D341Med (cell line): ENCODE data around the gene RAP1A.

Experiments
- DNase-seq: peaks from one replicate; pipeline ENCODE4 v3.0.0; 2012; ENCODE audit warnings: low spot score

The RAP1A gene

GRCh38 chr1:111758373-111758772, 138.8 kb downstream of the RAP1A start:
- no peak for DNase-seq

DNA sequence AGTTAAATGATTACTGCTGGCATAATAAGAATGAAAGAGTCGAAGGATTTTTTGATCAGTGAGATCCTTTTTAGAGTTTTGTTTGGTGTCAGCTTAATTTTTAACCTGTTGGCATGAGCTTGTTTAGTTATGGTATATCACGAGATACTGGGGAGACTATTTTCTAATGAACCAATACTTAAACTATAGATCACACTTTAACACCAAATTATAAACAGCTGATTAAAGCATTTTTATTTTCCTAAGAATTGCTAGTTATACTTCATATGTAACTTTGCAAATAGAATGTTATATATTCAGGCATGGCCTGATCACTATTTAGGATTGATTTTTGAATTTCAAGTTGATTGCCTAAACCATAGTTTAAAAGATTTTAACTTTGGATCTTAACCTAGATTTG, 142.1 kb downstream of the RAP1A start:
- no peak for DNase-seq

DNA sequence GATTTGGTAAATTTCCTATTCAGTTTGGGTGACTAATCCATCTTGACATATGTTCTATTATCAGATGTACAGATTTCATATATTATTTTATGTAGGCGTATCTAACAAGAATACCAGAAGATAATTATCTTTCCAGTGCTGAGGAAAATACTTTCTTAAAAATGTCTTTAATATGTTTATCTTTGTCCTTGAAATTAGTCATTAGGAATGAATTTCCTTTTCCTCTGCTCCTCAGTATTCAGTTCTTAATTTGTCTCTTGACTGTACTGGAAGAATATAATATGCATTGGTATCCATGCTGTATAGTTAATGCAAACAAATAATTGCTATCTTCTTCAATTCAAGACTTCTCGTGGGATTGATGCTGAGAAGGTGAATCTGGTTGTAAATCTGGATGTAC, 142.7 kb downstream of the RAP1A start:
- DNase-seq: no peak
